ENCODE results near the gene ARSK.

The ARSK gene

GRCh38 chr5:95591490-95591901 is 36.6 kb downstream of the ARSK start:
- TF ChIP-seq ARNT (IDR thresholded peaks at IDR 0.05) (no peak), HDGF (IDR thresholded peaks at IDR 0.05; ENCODE audit: borderline replicate concordance) (no peak), PKNOX1 (IDR thresholded peaks at IDR 0.05) (no peak), NFRKB (IDR thresholded peaks at IDR 0.05) (no peak), FOXK2 (IDR thresholded peaks at IDR 0.05) (no peak), FOXA1 (IDR thresholded peaks at IDR 0.05) (no peak), FOXM1 (IDR thresholded peaks at IDR 0.05; ENCODE audit: borderline replicate concordance) (no peak), ELF4 (IDR thresholded peaks at IDR 0.05) (no peak), SP1 (IDR thresholded peaks at IDR 0.05) (no peak), TARDBP (IDR thresholded peaks at IDR 0.05) (no peak)
- DNase-seq (ENCODE audit: extremely low spot score), result no peak
- ChIA-PET POLR2A (no interaction called here), CTCF (no interaction called here)

DNA sequence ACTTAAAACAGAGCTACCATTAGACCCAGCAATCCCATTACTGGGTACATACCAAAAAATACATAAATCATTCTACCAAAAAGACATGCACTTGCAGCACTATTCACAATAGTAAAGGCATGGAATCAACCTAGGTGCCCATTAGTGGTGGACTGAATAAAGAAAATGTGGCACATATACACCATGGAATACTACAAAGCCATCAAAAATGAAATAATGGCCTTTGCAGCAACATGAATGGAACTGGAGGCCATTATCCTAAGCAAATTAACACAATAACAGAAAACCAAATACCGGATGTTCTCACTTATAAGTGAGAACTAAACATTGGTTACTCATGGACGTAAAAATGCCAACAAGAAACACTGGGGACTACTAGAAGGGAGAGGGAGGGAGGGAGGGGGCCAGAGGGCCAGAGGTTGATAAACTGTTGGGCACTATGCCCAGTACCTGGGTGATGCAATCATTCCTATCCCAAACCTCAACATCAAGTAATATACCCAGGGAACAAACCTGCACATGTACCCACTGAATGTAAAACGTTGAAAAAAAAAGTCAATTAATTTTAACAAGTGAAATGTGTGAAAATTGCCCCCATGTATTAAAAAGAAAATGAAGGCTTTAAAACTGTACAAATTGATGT is 40.5 kb downstream of the ARSK start:
- TF ChIP-seq FOXA1 (IDR thresholded peaks at IDR 0.05), result no peak
- TF ChIP-seq BHLHE40 (IDR thresholded peaks at IDR 0.05; ENCODE audit: borderline replicate concordance), result no peak
- TF ChIP-seq ARNT (IDR thresholded peaks at IDR 0.05), result no peak
- TF ChIP-seq LEF1 (IDR thresholded peaks at IDR 0.05; ENCODE audit: borderline replicate concordance), result no peak
- no peak for TF ChIP-seq SP1 (IDR thresholded peaks at IDR 0.05)
- no peak for TF ChIP-seq FOXK2 (IDR thresholded peaks at IDR 0.05)
- no peak for TF ChIP-seq SUZ12 (IDR thresholded peaks at IDR 0.05)
- no peak for TF ChIP-seq CTBP1 (IDR thresholded peaks at IDR 0.05; ENCODE audit: borderline replicate concordance)
- no peak for TF ChIP-seq ELF4 (IDR thresholded peaks at IDR 0.05)
- ChIA-PET POLR2A (no interaction called here), CTCF (no interaction called here)
- DNase-seq (ENCODE audit: extremely low spot score), result no peak

- no peak for TF ChIP-seq FOXA1 (IDR thresholded peaks at IDR 0.05)
- no peak for TF ChIP-seq SUZ12 (IDR thresholded peaks at IDR 0.05)
- no peak for TF ChIP-seq PKNOX1 (IDR thresholded peaks at IDR 0.05)
- ChIA-PET POLR2A (no interaction called here), CTCF (no interaction called here)
- DNase-seq (ENCODE audit: extremely low spot score), result no peak
Measured at GRCh38 chr5:95599252-95599651, 44.4 kb downstream of the ARSK start.

DNA sequence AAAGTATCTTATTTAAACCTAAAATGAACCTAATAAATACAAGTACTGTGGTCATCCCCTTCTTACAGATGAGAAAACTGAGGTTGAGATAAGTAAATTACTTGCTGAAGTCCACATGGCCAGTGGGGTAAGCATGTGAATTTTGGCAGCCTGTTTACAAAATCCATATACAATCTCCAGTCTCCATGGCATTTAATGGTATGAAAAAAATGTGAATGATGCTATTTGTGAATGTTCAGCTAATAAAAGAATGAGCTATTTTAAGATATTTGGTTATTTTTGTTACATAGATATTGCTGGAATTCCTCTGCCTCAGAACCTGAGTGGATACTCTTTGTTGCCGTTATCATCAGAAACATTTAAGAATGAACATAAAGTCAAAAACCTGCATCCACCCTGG is 45.7 kb downstream of the ARSK start:
- no peak for DNase-seq (ENCODE audit: extremely low spot score)
- CTCF ChIA-PET, result no interaction called here
- no peak for TF ChIP-seq ARNT (IDR thresholded peaks at IDR 0.05)
- no peak for TF ChIP-seq TARDBP (IDR thresholded peaks at IDR 0.05)
- TF ChIP-seq ZNF384 (IDR thresholded peaks at IDR 0.05), result no peak
- TF ChIP-seq PKNOX1 (IDR thresholded peaks at IDR 0.05), result no peak
- no peak for TF ChIP-seq FOXM1 (IDR thresholded peaks at IDR 0.05; ENCODE audit: borderline replicate concordance)
- TF ChIP-seq BHLHE40 (IDR thresholded peaks at IDR 0.05; ENCODE audit: borderline replicate concordance), result no peak
- TF ChIP-seq CTBP1 (IDR thresholded peaks at IDR 0.05; ENCODE audit: borderline replicate concordance), result no peak
- no peak for TF ChIP-seq NFRKB (IDR thresholded peaks at IDR 0.05)
- no peak for TF ChIP-seq FOXA1 (IDR thresholded peaks at IDR 0.05)
- no peak for TF ChIP-seq FOXK2 (IDR thresholded peaks at IDR 0.05)
- TF ChIP-seq HDGF (IDR thresholded peaks at IDR 0.05; ENCODE audit: borderline replicate concordance), result no peak
- no peak for TF ChIP-seq ELF4 (IDR thresholded peaks at IDR 0.05)
- TF ChIP-seq LEF1 (IDR thresholded peaks at IDR 0.05; ENCODE audit: borderline replicate concordance), result no peak
- TF ChIP-seq SP1 (IDR thresholded peaks at IDR 0.05), result no peak
- no peak for TF ChIP-seq SUZ12 (IDR thresholded peaks at IDR 0.05)
- TF ChIP-seq L3MBTL2 (conservative IDR thresholded peaks at IDR 0.05), result no peak
- POLR2A ChIA-PET, result no interaction called here

GRCh38 chr5:95605786-95606185 is 50.9 kb downstream of the ARSK start:
- no peak for TF ChIP-seq FOXK2 (IDR thresholded peaks at IDR 0.05)
- no peak for TF ChIP-seq SP1 (IDR thresholded peaks at IDR 0.05)
- TF ChIP-seq SUZ12 (IDR thresholded peaks at IDR 0.05), result no peak
- no peak for TF ChIP-seq BHLHE40 (IDR thresholded peaks at IDR 0.05; ENCODE audit: borderline replicate concordance)
- no peak for TF ChIP-seq FOXA1 (IDR thresholded peaks at IDR 0.05)
- no peak for TF ChIP-seq HDGF (IDR thresholded peaks at IDR 0.05; ENCODE audit: borderline replicate concordance)
- no peak for TF ChIP-seq LEF1 (IDR thresholded peaks at IDR 0.05; ENCODE audit: borderline replicate concordance)
- TF ChIP-seq CTBP1 (IDR thresholded peaks at IDR 0.05; ENCODE audit: borderline replicate concordance), result no peak
- no peak for TF ChIP-seq L3MBTL2 (conservative IDR thresholded peaks at IDR 0.05)
- TF ChIP-seq FOXM1 (IDR thresholded peaks at IDR 0.05; ENCODE audit: borderline replicate concordance), result no peak
- no peak for TF ChIP-seq ELF4 (IDR thresholded peaks at IDR 0.05)
- no peak for TF ChIP-seq NFRKB (IDR thresholded peaks at IDR 0.05)
- no peak for TF ChIP-seq TARDBP (IDR thresholded peaks at IDR 0.05)
- no peak for TF ChIP-seq ZNF384 (IDR thresholded peaks at IDR 0.05)
- CTCF ChIA-PET, result no interaction called here
- POLR2A ChIA-PET, result no interaction called here
- no peak for DNase-seq (ENCODE audit: extremely low spot score)

- CTCF ChIA-PET, result no interaction called here
- TF ChIP-seq ZNF384 (IDR thresholded peaks at IDR 0.05) (no peak), FOXK2 (IDR thresholded peaks at IDR 0.05) (no peak), L3MBTL2 (conservative IDR thresholded peaks at IDR 0.05) (no peak), SP1 (IDR thresholded peaks at IDR 0.05) (no peak), HDGF (IDR thresholded peaks at IDR 0.05; ENCODE audit: borderline replicate concordance) (no peak), PKNOX1 (IDR thresholded peaks at IDR 0.05) (no peak), NFRKB (IDR thresholded peaks at IDR 0.05) (no peak), ARNT (IDR thresholded peaks at IDR 0.05) (no peak), BHLHE40 (IDR thresholded peaks at IDR 0.05; ENCODE audit: borderline replicate concordance) (no peak), ELF4 (IDR thresholded peaks at IDR 0.05) (no peak), LEF1 (IDR thresholded peaks at IDR 0.05; ENCODE audit: borderline replicate concordance) (no peak)
Measured at GRCh38 chr5:95606419-95606818, 51.5 kb downstream of the ARSK start.

More at GRCh38 chr5:95606419-95606818, 51.5 kb downstream of the ARSK start:
- POLR2A ChIA-PET, result no interaction called here
- no peak for DNase-seq (ENCODE audit: extremely low spot score)

Measured in HEK293T (cell line).